Stimulated activated CD4-positive, alpha-beta T cell treated with anti-CD3 and anti-CD28 coated beads, Interleukin-15, amount 100 ng/mL, for 1 hour (primary cell): ENCODE measurements around the gene ITPK1.
A peak's percentile ranks its signal among the peaks of the same experiment; 100 is the strongest.

ENCODE experiments used
- DNase-seq, 2 donors: peaks; one replicate each; pipeline ENCODE4 v3.0.0-alpha.2; 2020; ENCODE audit warnings: low read depth in 1 of 2, low spot score in 1 of 2

ITPK1 gene

GRCh38 chr14:93045965-93046704 is 69.6 kb downstream of the ITPK1 start:
- DNase-seq = no peak

GRCh38 chr14:93045211-93045674 is 70.5 kb downstream of the ITPK1 start:
- DNase-seq = no peak

GRCh38 chr14:93044556-93044955 is 71.2 kb downstream of the ITPK1 start:
- DNase-seq = no peak

GRCh38 chr14:93044121-93044520 is 71.6 kb downstream of the ITPK1 start:
- no peak for DNase-seq

GRCh38 chr14:93042968-93043940 is 72.5 kb downstream of the ITPK1 start:
- DNase-seq = no peak

- DNase-seq = no peak
Observed at GRCh38 chr14:93041830-93042229, 73.9 kb downstream of the ITPK1 start.

GRCh38 chr14:93040982-93041381 is 74.7 kb downstream of the ITPK1 start:
- DNase-seq = no peak

GRCh38 chr14:93040443-93040842 is 75.3 kb downstream of the ITPK1 start:
- DNase-seq = no peak

GRCh38 chr14:93039649-93040315 is 75.9 kb downstream of the ITPK1 start:
- no peak for DNase-seq

- no peak for DNase-seq
Observed at GRCh38 chr14:93037351-93037750, 78.4 kb downstream of the ITPK1 start.

GRCh38 chr14:93036652-93037345 is 78.9 kb downstream of the ITPK1 start:
- DNase-seq = no peak

- no peak for DNase-seq
Observed at GRCh38 chr14:93035917-93036651, 79.6 kb downstream of the ITPK1 start.

- no peak for DNase-seq
Observed at GRCh38 chr14:93035585-93035916, 80.2 kb downstream of the ITPK1 start.

- DNase-seq = no peak
Observed at GRCh38 chr14:93034671-93034994, 81.1 kb downstream of the ITPK1 start.

- peak in 1 of 2 donors; percentile 16 for DNase-seq
Observed at GRCh38 chr14:93033983-93034670, 81.6 kb downstream of the ITPK1 start.

- no peak for DNase-seq
Observed at GRCh38 chr14:93033084-93033982, 82.4 kb downstream of the ITPK1 start.

- DNase-seq = no peak
Observed at GRCh38 chr14:93032421-93032936, 83.2 kb downstream of the ITPK1 start.

- DNase-seq = no peak
Observed at GRCh38 chr14:93031505-93032315, 84.0 kb downstream of the ITPK1 start.
